ENCODE results near the gene GMPS.
"Not testable (repeated sequence)": the region's sequence is repeated elsewhere in the genome, so short reads cannot be mapped to it uniquely, and the experiment has no call there.

Gene GMPS

GRCh38 chr3:155872904-155873646 is 2.6 kb downstream of the GMPS start:
- DNase-seq, result no peak

DNA sequence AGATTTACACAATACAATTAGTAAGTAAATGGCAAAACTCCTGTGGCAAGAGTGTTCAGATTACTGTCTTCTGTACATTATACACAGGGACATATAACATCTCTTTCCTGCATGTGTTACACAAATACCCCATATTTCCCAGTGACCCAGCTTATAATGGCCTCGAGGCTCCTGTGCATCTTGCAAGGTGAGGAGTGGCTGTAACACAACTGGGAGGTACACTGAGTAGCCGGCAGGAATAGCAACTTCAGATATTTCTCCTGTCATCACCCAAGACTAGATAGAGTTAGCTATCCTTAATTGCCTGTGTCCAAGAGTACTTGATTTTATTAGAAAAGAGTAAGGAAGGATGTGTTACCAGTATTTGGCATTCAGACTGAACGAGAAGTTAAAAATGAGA is 5.6 kb downstream of the GMPS start:
- no peak for DNase-seq

GRCh38 chr3:155876503-155876902 is 6.1 kb downstream of the GMPS start:
- DNase-seq, result no peak

- DNase-seq, result no peak
Measured at GRCh38 chr3:155880286-155880685, 9.8 kb downstream of the GMPS start.

- no peak for DNase-seq
Measured at GRCh38 chr3:155884292-155884691, 13.8 kb downstream of the GMPS start.

DNA sequence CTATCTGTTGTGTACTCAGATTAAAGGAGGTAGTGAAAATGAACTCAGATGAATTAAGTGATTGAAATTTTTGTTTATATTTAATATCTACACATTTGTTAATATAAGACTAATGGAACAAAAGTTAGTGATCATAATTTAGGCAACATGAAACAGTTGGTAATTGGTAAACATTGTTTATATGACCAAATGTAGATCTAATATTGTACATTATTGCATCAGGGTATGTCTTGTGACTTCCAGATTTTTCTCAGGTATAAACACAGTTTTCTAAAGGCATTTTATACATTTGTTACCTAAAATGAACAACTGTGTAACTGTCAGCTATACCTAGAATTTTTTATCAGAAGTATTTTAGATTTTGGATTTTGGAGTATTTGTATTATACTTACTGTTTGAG is 14.8 kb downstream of the GMPS start:
- no peak for DNase-seq

- DNase-seq, result not testable (repeated sequence)
Measured at GRCh38 chr3:155886348-155886747, 15.9 kb downstream of the GMPS start.

GRCh38 chr3:155886915-155887314 is 16.5 kb downstream of the GMPS start:
- DNase-seq, result no peak

DNA sequence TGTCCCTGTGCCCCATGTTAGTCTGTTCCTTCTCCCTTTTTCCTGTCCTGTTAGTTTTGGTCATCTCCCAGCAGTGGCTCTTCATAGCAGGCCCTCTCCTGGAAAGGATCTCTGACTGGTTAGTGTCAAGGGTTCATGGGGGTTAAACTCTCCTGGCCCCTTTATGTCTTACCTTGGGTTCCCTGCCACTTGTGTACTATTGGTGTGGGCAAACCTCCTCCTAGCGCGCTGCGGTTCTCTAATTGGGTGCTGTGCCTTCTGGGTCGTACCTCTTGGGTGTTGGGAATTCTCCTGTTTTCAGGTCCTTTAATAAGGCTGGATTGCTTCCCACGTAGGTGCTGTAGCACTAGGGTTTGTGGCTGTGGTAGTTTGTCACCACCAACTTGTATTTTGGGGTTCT is 18.8 kb downstream of the GMPS start:
- no peak for DNase-seq

DNA sequence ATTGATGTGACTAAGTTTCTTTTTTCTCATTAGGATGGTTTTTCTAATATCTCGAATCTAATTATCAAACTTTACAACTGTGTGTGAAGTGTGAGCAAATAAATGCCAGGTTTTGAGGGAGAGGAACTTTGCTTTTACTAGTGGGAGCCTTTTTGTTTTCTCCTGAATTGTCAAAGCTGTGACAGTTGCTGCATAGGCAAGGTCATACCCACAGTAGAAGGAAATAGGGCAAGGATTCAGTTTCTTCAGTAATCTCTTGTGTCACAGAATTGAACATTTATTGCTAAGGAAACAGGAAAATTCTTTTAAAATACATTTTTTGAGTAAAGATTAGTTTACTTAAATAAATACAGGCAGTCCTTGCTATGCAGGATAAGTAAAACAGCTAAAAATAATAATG is 19.5 kb downstream of the GMPS start:
- DNase-seq, result no peak

- no peak for DNase-seq
Measured at GRCh38 chr3:155890671-155891190, 20.3 kb downstream of the GMPS start.

- DNase-seq, result no peak
Measured at GRCh38 chr3:155891321-155891720, 20.9 kb downstream of the GMPS start.

- no peak for DNase-seq
Measured at GRCh38 chr3:155895379-155895900, 25.0 kb downstream of the GMPS start.

DNA sequence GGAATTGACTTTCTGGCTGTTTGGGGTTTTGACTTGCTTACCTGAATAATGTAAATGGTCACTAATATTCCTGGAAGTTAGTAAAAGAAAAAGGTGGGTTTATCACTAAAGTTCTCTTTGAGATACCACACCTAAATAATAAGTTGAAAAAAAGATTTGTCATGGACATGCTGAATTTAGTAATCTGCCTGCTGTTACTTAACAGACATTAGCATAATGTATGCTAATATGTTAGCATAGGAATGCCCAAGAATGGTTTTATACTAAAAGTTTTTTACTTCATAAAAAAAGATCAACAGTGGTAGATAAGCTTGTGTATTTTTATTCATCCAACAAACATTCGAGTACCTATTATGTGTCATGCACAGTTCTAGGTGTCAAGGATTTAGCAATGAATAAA is 36.5 kb downstream of the GMPS start:
- no peak for DNase-seq

GRCh38 chr3:155908086-155908485 is 37.6 kb downstream of the GMPS start:
- no peak for DNase-seq

GRCh38 chr3:155908605-155909004 is 38.2 kb downstream of the GMPS start:
- no peak for DNase-seq

GRCh38 chr3:155912090-155912489 is 41.6 kb downstream of the GMPS start:
- DNase-seq, result no peak

GRCh38 chr3:155912579-155913190 is 42.2 kb downstream of the GMPS start:
- no peak for DNase-seq

GRCh38 chr3:155917781-155918180 is 47.3 kb downstream of the GMPS start:
- no peak for DNase-seq

- no peak for DNase-seq
Measured at GRCh38 chr3:155919728-155920127, 49.3 kb downstream of the GMPS start.

GRCh38 chr3:155921486-155921885 is 51.0 kb downstream of the GMPS start:
- no peak for DNase-seq

GRCh38 chr3:155934230-155934629 is 63.8 kb downstream of the GMPS start:
- no peak for DNase-seq

- DNase-seq, result no peak
Measured at GRCh38 chr3:155938409-155938808, 68.0 kb downstream of the GMPS start.

DNA sequence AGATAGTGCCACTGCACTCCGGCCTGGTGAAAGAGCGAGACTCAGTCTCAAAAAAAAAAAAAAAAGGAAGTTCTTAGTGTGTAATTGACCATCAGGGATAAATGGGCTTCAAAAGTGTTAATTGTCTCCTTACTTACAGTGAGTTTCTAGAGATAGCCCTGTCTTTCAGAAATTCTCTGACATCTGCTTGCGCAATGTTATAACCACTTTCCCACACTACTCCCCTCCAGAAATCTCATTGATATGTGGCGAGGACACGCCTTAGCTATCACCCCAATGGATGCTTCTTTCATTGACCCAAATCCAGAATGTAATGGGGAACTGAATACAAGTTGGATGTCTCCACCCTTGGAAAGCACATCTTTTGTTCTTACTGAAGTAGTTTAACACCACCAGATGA is 70.9 kb downstream of the GMPS start:
- DNase-seq, result no peak

Measured in T1000 (cell line).